H4 (cell line): Measurements from ENCODE around the gene CYP19A1. TPM values are rescaled to one million over a fixed set of nuclear protein-coding genes. Genes with fewer than 3 reads are reported as not detected.

Experiments
- DNase-seq: peaks from one replicate; pipeline ENCODE4 v3.0.0-alpha.2; 2015; ENCODE audit warnings: low spot score
- total RNA-seq: library from RNA; depleted of rRNA; stranded (reverse); fragments of >200 nt; shearing (Covaris generic); gene quantifications from 2 replicates; pipeline ENCODE4 v1.2.3, GENCODE V29; 2014

The CYP19A1 gene
- total RNA-seq, 1 experiment from 2014 or later, result 4.8 TPM

- DNase-seq, result no peak
Observed at GRCh38 chr15:51359981-51360380, 21.6 kb upstream of the CYP19A1 start.

DNA sequence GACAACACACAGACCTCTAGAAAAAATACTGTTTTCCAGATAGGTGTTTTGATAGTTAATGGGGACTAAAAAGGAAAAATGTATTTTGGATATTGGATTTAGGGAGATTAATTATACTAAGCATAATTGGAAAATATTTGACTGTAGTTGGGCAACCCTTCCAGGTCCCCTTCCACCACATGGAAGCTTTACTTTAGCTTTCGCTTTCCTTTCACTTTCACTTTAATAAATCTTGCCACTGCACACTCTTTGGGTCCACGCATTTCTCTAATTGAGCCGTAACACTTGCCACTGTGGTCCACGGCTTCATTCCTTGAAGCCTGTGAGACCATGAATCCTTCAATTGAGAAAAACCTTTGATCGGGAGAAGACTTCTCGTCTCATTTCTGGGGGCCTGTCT, 18.6 kb upstream of the CYP19A1 start:
- DNase-seq, result no peak

- DNase-seq, result no peak
Observed at GRCh38 chr15:51356147-51356546, 17.8 kb upstream of the CYP19A1 start.

DNA sequence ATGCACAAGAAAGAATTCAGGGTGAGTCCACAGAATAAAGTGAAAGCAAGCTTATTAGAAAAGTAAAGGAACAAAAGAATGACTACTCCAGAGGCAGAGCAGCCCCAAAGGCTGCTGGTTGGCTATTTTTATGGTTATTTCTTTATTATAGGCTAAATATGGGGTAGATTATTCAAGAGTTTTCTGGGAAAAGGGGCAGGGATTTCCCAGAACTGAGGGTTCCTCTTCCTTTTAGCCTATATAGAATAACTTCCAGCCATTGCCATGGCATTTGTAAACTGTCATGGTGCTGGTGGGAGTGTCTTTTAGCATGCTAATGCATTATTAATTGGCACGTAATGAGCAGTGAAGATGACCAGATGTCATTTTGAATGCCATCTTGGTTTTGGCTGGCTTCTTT, 16.7 kb upstream of the CYP19A1 start:
- DNase-seq, result no peak

DNA sequence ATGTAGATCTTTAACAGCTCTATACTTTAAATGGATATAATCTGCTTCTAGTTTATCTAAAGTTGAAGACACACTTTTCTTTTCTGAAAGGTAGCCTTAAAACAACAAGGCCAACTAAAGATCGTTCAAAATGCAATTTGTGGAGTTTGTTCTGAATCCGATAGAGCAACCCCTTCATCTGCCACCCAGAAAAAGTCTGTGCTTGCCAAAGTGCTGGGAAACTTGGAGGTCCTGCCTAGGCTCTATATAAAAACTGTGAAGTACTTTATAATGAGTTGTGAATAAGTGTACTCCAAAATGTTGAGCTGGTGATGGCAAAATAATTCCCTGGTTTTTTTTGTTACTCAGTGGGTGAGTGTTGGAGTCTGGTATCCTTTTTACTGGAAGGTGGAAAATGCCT, 15.6 kb upstream of the CYP19A1 start:
- DNase-seq, result no peak

- DNase-seq, result no peak
Observed at GRCh38 chr15:51350723-51351122, 12.3 kb upstream of the CYP19A1 start.

GRCh38 chr15:51349156-51349844, 10.9 kb upstream of the CYP19A1 start:
- DNase-seq, result peak; percentile 82

DNA sequence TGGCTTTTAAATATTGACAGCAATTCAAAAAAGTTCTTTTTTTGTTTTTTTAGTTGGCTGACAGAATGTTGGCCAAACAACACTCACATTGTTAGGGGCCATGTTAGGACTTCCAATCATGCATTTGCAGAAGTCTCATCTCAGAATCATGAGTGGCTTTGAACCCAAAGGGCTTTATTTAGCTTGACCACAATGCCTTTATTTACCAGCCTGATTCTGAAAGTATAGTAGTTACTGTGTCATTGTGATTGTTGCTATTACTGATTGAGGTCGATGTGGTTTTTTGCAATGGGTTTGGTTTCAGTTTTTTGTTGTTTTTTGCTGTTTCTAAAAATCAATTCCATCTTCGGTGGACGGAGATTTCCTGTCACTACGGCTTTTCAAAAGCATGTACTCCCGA, 10.3 kb upstream of the CYP19A1 start:
- peak; percentile 37 for DNase-seq

DNA sequence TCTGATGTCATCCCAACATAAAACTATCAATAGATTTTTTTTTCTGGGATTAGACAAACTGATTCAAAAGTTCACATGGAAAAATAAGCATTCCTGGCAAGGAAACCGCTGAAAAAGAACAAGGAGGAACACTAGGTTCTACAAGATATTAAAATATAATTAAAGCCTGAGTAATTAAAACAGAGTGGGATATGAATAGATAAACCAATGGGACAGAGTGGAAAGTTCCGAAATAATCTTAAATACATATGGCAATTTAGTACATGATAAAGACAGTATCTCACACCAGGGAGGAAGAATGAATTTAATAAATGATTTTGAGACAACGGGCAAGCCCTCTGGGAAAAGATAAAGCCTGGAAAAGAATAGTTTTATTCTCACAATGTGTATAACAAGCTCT, 7.7 kb upstream of the CYP19A1 start:
- DNase-seq, result no peak

DNA sequence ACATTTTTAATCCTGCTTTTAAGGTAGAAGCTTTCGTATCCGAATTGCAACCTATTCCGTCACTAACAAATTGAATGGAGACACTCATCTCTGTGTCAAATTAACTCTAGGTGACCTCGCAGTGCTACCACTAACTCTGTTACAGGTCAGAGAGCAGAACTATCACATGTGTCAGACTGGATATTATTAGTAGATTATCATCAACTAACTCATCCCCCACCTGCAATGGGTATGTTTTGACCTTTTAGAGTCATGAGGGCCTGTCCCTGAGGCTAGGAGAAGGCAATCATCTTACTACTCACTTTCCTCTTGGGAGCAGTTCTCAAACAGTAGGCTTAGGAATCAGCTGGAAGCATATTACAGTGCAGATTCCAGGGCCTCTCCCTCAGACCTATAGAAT, 5.1 kb upstream of the CYP19A1 start:
- DNase-seq, result no peak

- DNase-seq, result no peak
Observed at GRCh38 chr15:51342227-51342999, 4.0 kb upstream of the CYP19A1 start.

DNA sequence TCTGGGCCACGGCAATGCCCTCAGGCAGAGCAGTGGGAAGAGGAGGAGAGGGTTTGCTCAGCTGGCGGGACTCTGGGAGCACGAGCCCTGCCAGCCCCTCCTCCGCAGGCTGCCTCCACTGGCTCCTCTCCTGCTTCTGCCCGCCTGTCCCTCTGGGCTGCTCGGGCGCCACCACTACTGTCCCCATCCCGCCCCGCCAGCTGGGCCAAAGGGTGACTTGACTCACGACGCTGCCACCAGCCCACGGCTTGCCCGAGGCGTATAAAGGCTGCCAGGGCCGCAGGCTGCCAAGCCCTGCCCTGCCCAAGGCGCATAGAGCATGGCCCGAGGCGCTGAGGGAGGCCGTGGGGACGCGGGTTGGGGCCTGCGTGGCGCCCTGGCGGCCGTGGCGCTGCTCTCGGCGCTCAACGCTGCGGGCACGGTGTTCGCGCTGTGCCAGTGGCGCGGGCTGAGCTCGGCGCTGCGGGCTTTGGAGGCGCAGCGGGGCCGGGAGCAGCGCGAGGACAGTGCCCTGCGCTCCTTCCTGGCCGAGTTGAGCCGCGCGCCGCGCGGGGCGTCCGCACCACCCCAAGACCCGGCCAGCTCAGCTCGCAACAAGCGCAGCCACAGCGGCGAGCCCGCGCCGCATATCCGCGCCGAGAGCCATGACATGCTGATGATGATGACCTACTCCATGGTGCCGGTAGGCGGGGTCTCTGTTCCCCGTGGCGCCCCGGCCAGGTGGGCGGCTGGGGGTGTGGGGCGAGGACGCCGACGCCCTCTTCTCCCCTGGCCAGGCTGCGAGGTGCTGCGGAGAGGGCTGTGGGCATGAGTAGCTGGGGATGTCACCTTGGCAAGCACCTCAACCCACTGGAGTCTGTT, 3.2 kb upstream of the CYP19A1 start, which contains the start of gene GLDN:
GLDN (plus strand) TSS at position 290 of the 861 bp plus-strand sequence; CDS start at position 320, 30 bp downstream.
- no peak for DNase-seq

DNA sequence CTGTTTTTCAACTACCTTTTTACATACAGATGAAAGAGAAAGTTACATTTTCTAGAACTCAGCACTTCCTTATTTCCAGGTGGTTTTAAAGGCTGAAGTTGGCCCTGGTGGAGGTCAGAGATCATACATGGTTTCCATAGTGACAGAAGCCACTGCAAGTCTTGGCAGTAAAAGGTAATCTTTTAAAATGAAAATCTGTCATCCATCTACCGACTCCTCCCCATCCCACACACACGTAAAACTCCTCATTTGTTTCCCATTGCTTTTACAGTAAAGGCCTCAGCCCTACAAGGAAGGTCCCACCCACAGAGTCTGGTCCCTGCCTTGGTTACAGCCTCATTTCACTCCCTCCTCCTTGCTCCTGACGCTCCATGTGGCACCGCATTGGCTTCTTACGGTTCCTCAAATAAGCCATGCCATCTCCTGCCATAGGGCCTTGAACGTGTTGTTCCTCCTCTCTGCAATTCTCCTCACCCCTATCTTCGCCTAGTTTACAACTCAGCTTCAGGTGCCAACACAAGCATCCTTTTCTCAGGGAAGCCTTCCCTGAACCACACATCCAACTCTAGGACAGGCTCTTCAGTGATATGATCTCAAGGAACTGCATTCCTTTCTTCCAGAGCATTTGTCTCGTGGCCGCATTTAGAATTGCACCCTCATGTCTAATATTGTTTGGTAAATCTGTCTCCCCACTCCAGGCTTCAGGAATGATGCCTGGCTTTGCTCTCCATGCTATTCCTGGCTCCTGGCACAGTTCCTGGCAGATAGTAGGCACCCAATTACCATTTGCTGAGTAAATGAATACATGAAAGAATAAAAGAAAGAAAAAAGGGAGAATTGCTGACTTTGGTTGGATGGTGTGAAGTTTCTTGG, 2.6 kb downstream of the CYP19A1 start:
- no peak for DNase-seq

DNA sequence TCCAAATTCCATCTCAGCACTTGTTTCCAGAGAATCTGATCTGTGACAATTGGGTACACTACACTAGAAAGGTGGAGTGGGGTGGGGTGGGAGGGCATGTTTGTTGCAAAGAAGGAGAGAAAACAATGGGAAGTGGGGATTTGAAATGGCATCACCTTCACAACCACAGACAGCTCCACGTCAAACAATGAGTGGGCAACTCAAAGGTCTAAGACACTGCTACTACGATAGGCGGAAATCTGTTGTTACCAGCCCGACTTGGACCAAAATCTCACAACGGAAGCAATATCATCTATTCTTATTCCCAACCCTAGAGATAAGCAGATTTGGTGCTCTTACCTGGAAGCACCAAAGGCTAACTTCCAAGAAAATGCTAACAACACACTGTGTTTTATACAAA, 3.3 kb downstream of the CYP19A1 start:
- no peak for DNase-seq

DNA sequence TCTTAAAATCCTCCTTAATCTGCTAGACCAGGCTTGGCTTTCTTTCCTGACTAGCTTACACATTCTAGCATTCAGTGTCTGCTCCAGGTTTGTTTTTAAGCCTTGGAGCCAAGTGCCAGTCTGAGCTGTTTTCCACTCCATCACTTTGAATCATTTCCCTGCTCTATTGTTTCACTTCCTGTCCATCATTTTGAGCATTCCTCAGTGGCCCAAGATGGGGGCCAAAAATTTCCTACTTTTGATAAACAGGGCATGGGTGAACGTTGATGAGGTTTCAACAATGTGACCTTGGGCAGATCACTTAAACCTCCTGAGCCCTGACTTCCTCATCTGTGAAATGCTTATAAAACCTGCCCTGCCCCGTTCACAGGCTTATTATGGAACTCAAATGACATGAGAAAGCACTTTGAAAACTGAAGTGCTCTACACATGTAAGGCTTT, 4.4 kb downstream of the CYP19A1 start:
- DNase-seq, result no peak

- no peak for DNase-seq
Observed at GRCh38 chr15:51333571-51333970, 4.8 kb downstream of the CYP19A1 start.

- no peak for DNase-seq
Observed at GRCh38 chr15:51332206-51333147, 5.9 kb downstream of the CYP19A1 start.

GRCh38 chr15:51331141-51331540, 7.3 kb downstream of the CYP19A1 start:
- DNase-seq, result no peak

- DNase-seq, result no peak
Observed at GRCh38 chr15:51328926-51329325, 9.5 kb downstream of the CYP19A1 start.

DNA sequence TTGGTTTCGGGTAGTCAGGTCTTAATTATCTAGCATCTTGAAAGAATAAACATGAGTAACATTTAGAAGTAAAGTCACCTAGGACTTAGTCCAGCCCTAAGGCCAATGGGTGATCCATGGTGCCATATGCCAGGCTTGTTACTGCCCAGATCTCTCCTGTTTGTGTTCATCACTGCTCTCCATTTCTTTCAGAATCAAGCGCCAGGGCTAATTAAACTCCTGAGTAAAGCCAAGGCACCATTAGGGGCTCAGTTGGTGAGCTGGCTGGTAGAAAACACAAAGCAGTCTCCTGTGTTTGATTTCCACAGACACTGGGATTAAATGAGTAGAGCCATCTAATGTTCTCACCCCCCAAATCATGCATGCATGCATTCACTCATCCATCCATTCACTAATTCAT, 11.3 kb downstream of the CYP19A1 start:
- DNase-seq, result no peak
